HK-2 (cell line): ENCODE measurements around the gene LIPC.

ENCODE experiments used
- DNase-seq: peaks from one replicate; pipeline ENCODE4 v3.0.0-alpha.2; 2018; ENCODE audit not compliant: unreplicated experiment

LIPC gene

GRCh38 chr15:58436552-58436951 lies 4.8 kb downstream of the LIPC start:
- DNase-seq = no peak

GRCh38 chr15:58437531-58438105 lies 5.8 kb downstream of the LIPC start:
- DNase-seq = no peak

- DNase-seq = no peak
Observed at GRCh38 chr15:58438111-58438510, 6.3 kb downstream of the LIPC start.

GRCh38 chr15:58438956-58439355 lies 7.2 kb downstream of the LIPC start:
- no peak for DNase-seq

GRCh38 chr15:58440158-58440910 lies 8.5 kb downstream of the LIPC start:
- peak; percentile 34 for DNase-seq

- DNase-seq = no peak
Observed at GRCh38 chr15:58440922-58441321, 9.1 kb downstream of the LIPC start.

- DNase-seq = no peak
Observed at GRCh38 chr15:58441376-58442070, 9.7 kb downstream of the LIPC start.

- DNase-seq = no peak
Observed at GRCh38 chr15:58442122-58442521, 10.3 kb downstream of the LIPC start.

GRCh38 chr15:58443308-58443707 lies 11.5 kb downstream of the LIPC start:
- DNase-seq = no peak

GRCh38 chr15:58444056-58444455 lies 12.3 kb downstream of the LIPC start:
- DNase-seq = peak; percentile 51

GRCh38 chr15:58444658-58445332 lies 13.0 kb downstream of the LIPC start:
- DNase-seq = no peak

- DNase-seq = no peak
Observed at GRCh38 chr15:58445865-58446264, 14.1 kb downstream of the LIPC start.

- DNase-seq = no peak
Observed at GRCh38 chr15:58446521-58446920, 14.7 kb downstream of the LIPC start.

GRCh38 chr15:58447271-58448010 lies 15.7 kb downstream of the LIPC start:
- DNase-seq = no peak

- DNase-seq = no peak
Observed at GRCh38 chr15:58448331-58448730, 16.5 kb downstream of the LIPC start.

- DNase-seq = no peak
Observed at GRCh38 chr15:58448906-58449305, 17.1 kb downstream of the LIPC start.

GRCh38 chr15:58451826-58452225 lies 20.0 kb downstream of the LIPC start:
- DNase-seq = no peak

- DNase-seq = no peak
Observed at GRCh38 chr15:58452775-58453174, 21.0 kb downstream of the LIPC start.

GRCh38 chr15:58453931-58454793 lies 22.4 kb downstream of the LIPC start:
- no peak for DNase-seq

GRCh38 chr15:58454950-58455401 lies 23.2 kb downstream of the LIPC start:
- no peak for DNase-seq
